HL-60 (cell line): Measurements from ENCODE around the gene ZMYND10.
A peak's percentile ranks its signal among the peaks of the same experiment; 100 is the strongest.

Source experiments
- DNase-seq, 2 experiments: peaks; one replicate each; pipeline ENCODE4 v3.0.0-alpha.2; 2010 to 2020; ENCODE audit warnings: low read depth in 1 of 2, low spot score in 1 of 2
- H3K27ac ChIP-seq: fragments of 250-450 bp; sonication (Bioruptor Pico); replicated peaks from 2 replicates; pipeline ENCODE4 v1.5.1; 2020; ENCODE audit warnings: mild to moderate bottlenecking, moderate library complexity
- H3K27me3 ChIP-seq: fragments of 250-450 bp; sonication (Bioruptor Pico); 2 replicates; pipeline ENCODE4 v1.5.1; 2021; ENCODE audit warnings: mild to moderate bottlenecking, moderate library complexity; ENCODE audit not compliant: insufficient read depth, poor library complexity, severe bottlenecking
- H3K4me3 ChIP-seq: replicated peaks from 2 replicates; pipeline ENCODE4 v1.5.1; 2011; ENCODE audit warnings: mild to moderate bottlenecking, control low read depth, low read length; ENCODE audit not compliant: insufficient read depth
- CTCF ChIP-seq: IDR thresholded peaks from one replicate; pipeline ENCODE4 v1.5.1; 2011; ENCODE audit warnings: low read length, control low read depth, inconsistent platforms; ENCODE audit not compliant: insufficient read depth
- GABPA ChIP-seq: IDR thresholded peaks from 2 replicates; pipeline ENCODE4 v1.6.1; 2012; ENCODE audit warnings: low read depth
- POLR2AphosphoS5 ChIP-seq: IDR thresholded peaks from 2 replicates; pipeline ENCODE4 v1.6.1; 2012; ENCODE audit warnings: low read depth
- REST ChIP-seq: IDR thresholded peaks from 2 replicates; pipeline ENCODE4 v1.6.1; 2012; ENCODE audit warnings: low read depth; ENCODE audit not compliant: insufficient replicate concordance
- SPI1 ChIP-seq: IDR thresholded peaks from 2 replicates; pipeline ENCODE4 v1.6.1; 2012; ENCODE audit warnings: low read depth, mild to moderate bottlenecking, borderline replicate concordance

Gene ZMYND10

GRCh38 chr3:50341996-50342650 lies 3.4 kb downstream of the ZMYND10 start:
- DNase-seq = no peak
- no peak for TF ChIP-seq REST
- Histone ChIP-seq H3K4me3 (no peak overlapping the region), H3K27me3 (no peaks in the 10 kb centered on the region), H3K27ac (peak overlapping the region; percentile 99)

GRCh38 chr3:50341537-50341936 lies 4.0 kb downstream of the ZMYND10 start:
- peak overlapping the region; percentile 68 for H3K4me3 ChIP-seq
- H3K27ac ChIP-seq = peak overlapping the region; percentile 99
- no peaks in the 10 kb centered on the region for H3K27me3 ChIP-seq
- TF ChIP-seq SPI1 = no peak
- TF ChIP-seq POLR2AphosphoS5 = no peak
- no peak for TF ChIP-seq REST
- no peak for TF ChIP-seq GABPA
- DNase-seq = no peak

- H3K27me3 ChIP-seq = no peaks in the 10 kb centered on the region
- peak; percentile 95 to 97 for DNase-seq
- peak within 1 kb of the TSS; percentile 99 for H3K27ac ChIP-seq
- peak within 1 kb of the TSS; percentile 68 for H3K4me3 ChIP-seq
- no peak for TF ChIP-seq CTCF
- peak; percentile 80 for TF ChIP-seq POLR2AphosphoS5
- no peak; the same call in 1 of the 2 replicates for TF ChIP-seq SPI1
- peak; percentile 57 for TF ChIP-seq REST
- peak; percentile 65 for TF ChIP-seq GABPA
Measured at GRCh38 chr3:50340448-50341329, 4.8 kb downstream of the ZMYND10 start, which contains the start of gene RASSF1. RASSF1 (minus strand) TSS chr3:50340836; CDS start chr3:50340805, 31 bp downstream.

- H3K4me3 ChIP-seq = peak overlapping the region; percentile 68
- peak overlapping the region; percentile 99 for H3K27ac ChIP-seq
- no peaks in the 10 kb centered on the region for H3K27me3 ChIP-seq
- DNase-seq = no peak
- no peak for TF ChIP-seq REST
- TF ChIP-seq GABPA = no peak
- TF ChIP-seq SPI1 = no peak
- TF ChIP-seq CTCF = no peak
- TF ChIP-seq POLR2AphosphoS5 = no peak
Measured at GRCh38 chr3:50340147-50340447, 5.4 kb downstream of the ZMYND10 start.
